IMR-90 (cell line): ENCODE measurements around the gene SEC61B.

Experiments used
- MXI1 ChIP-seq: IDR thresholded peaks from 2 replicates; pipeline ENCODE4 v1.6.1; 2012; ENCODE audit warnings: low read depth, mild to moderate bottlenecking, low read length, moderate library complexity, borderline replicate concordance
- POLR2A ChIP-seq: IDR thresholded peaks from 2 replicates; pipeline ENCODE4 v1.6.1; 2012; ENCODE audit warnings: mild to moderate bottlenecking, low read depth, low read length
- RCOR1 ChIP-seq: IDR thresholded peaks from 2 replicates; pipeline ENCODE4 v1.6.1; 2012; ENCODE audit warnings: mild to moderate bottlenecking, low read length, improper control_type of control experiment; ENCODE audit not compliant: insufficient replicate concordance
- RFX5 ChIP-seq: IDR thresholded peaks from 2 replicates; pipeline ENCODE4 v1.8.0; 2012; ENCODE audit warnings: low read depth, mild to moderate bottlenecking, low read length, moderate library complexity
- TF ChIP-seq, protein P1 (sequence below): conservative IDR thresholded peaks from 2 replicates; pipeline ENCODE4 v1.5.1; 2012; ENCODE audit warnings: mild to moderate bottlenecking, low read depth, low read length, improper control_type of control experiment
- TF ChIP-seq, protein P2 (sequence below): fragments of 150-350 bp; IDR thresholded peaks from 2 replicates; pipeline ENCODE4 v1.6.1; 2017; ENCODE audit warnings: mild to moderate bottlenecking, antibody characterized with exemption, low read length, low read depth

DNA sequence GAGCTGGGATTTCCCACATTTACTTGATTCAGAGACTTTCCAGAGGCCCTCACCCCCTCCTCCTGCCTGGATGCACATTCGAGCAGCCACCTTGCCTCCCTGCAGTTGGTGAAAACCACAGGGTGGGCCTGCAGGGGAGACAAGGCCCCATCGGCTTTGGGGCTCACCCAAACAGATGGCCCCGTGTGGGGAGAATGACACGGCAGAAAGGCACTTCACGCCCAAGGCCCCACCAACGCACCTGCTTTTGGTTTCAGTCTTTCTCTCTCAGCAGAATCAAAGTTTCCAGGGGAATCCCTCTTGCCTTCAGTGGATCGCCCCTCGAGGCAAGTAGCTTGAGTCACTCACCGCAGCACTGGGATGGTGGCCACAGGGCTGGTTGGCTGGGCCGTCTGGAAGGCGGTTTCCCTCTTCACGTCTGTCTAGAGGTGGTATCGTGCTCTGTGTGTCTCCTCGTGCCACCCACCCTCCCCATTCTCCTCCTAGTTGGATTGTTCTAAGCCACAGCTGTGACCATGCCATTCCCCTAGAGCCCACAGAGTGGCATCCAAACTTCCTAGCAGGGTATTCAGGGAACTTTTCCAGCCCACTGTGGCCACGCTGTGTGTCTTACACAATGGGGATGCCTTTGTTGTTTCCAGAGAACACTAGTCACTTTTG lies 31.8 kb downstream of the SEC61B start:
- TF ChIP-seq, protein P1, sequence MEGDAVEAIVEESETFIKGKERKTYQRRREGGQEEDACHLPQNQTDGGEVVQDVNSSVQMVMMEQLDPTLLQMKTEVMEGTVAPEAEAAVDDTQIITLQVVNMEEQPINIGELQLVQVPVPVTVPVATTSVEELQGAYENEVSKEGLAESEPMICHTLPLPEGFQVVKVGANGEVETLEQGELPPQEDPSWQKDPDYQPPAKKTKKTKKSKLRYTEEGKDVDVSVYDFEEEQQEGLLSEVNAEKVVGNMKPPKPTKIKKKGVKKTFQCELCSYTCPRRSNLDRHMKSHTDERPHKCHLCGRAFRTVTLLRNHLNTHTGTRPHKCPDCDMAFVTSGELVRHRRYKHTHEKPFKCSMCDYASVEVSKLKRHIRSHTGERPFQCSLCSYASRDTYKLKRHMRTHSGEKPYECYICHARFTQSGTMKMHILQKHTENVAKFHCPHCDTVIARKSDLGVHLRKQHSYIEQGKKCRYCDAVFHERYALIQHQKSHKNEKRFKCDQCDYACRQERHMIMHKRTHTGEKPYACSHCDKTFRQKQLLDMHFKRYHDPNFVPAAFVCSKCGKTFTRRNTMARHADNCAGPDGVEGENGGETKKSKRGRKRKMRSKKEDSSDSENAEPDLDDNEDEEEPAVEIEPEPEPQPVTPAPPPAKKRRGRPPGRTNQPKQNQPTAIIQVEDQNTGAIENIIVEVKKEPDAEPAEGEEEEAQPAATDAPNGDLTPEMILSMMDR = no peak
- TF ChIP-seq RFX5 (no peak), MXI1 (no peak), POLR2A (no peak), RCOR1 (no peak)
- TF ChIP-seq, protein P2, sequence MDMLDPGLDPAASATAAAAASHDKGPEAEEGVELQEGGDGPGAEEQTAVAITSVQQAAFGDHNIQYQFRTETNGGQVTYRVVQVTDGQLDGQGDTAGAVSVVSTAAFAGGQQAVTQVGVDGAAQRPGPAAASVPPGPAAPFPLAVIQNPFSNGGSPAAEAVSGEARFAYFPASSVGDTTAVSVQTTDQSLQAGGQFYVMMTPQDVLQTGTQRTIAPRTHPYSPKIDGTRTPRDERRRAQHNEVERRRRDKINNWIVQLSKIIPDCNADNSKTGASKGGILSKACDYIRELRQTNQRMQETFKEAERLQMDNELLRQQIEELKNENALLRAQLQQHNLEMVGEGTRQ = no peak
